GM12878 (cell line): ENCODE measurements around the gene RUFY3. TPM values are rescaled to one million over a fixed set of nuclear protein-coding genes. Genes with fewer than 3 reads are reported as not detected.
"Not testable (repeated sequence)": the region's sequence is repeated elsewhere in the genome, so short reads cannot be mapped to it uniquely, and the experiment has no call there.

Source experiments
- ATAC-seq: fragments of 200-7000 bp; cut with Tn5 transposase; 3 replicates; pipeline ENCODE4 v1.9.1; 2020; ENCODE audit warnings: mild to moderate bottlenecking, moderate library complexity
- BruUV-seq: library from RNA; stranded (reverse); fragments of 400-500 nt; replicated peaks from 2 replicates; lab custom pipeline; 2021; lab: Mats Ljungman, UMichigan
- CTCF ChIA-PET: fragments of 300-600 bp; sonication (Branson Sonifier 250); formaldehyde crosslinking; extraction: SDS; loops from one replicate; lab custom pipeline; 2021; ENCODE audit warnings: inconsistent platforms; lab: Yijun Ruan, JAX
- POLR2A ChIA-PET: fragments of 350-600 bp; formaldehyde crosslinking; extraction: SDS; loops from one replicate; lab custom pipeline; 2021; ENCODE audit warnings: inconsistent platforms; lab: Charles Lee
- RAD21 ChIA-PET: fragments of 300-600 bp; sonication (Branson Sonifier 250); formaldehyde crosslinking; loops from one replicate; lab custom pipeline; 2023; ENCODE audit warnings: antibody characterized with exemption; ENCODE audit not compliant: unreplicated experiment; lab: Charles Lee
- SMC1A ChIA-PET: fragments of 300-600 bp; sonication (Branson Sonifier 250); formaldehyde crosslinking; loops from one replicate; lab custom pipeline; 2023; ENCODE audit not compliant: unreplicated experiment, uncharacterized antibody; lab: Charles Lee
- DNase-seq: peaks from one replicate; pipeline ENCODE4 v3.0.0-alpha.2; 2011; ENCODE audit warnings: low read depth, low spot score
- FAIRE-seq: peaks from 3 replicates; lab custom pipeline; 2011; peaks lifted over from hg19 to GRCh38; lab: Jason Lieb, UNC
- H2AFZ ChIP-seq: 2 replicates; pipeline ENCODE4 v1.6.0; 2011; ENCODE audit warnings: low read depth, low read length, control low read depth; ENCODE audit not compliant: control insufficient read depth
- H3K27ac ChIP-seq: 2 replicates; pipeline ENCODE4 v1.5.1; 2011; ENCODE audit warnings: control low read depth; ENCODE audit not compliant: control insufficient read depth, insufficient read depth
- H3K27me3 ChIP-seq, 2 experiments: replicated peaks in 1 of 2; 2 replicates each; pipeline versions ENCODE4 v1.6.0 to v1.6.1; 2011; ENCODE audit warnings: low read length in 1 of 2; ENCODE audit not compliant: control insufficient read depth in 2 of 2, insufficient read depth in 2 of 2
- H3K36me3 ChIP-seq, 2 experiments: 2 replicates each; pipeline ENCODE4 v1.5.1; 2011; ENCODE audit warnings: low read length in 1 of 2; ENCODE audit not compliant: control insufficient read depth in 2 of 2, insufficient read depth in 2 of 2
- H3K4me1 ChIP-seq: 2 replicates; pipeline ENCODE4 v1.6.1; 2011; ENCODE audit warnings: mild to moderate bottlenecking, low read length, moderate library complexity, mixed read lengths; ENCODE audit not compliant: control insufficient read depth, insufficient read depth
- H3K4me2 ChIP-seq: 2 replicates; pipeline ENCODE4 v1.6.0; 2011; ENCODE audit warnings: control low read depth; ENCODE audit not compliant: control insufficient read depth, insufficient read depth
- H3K4me3 ChIP-seq: fragments of 200-600 bp; sonication (generic); 2 replicates; pipeline ENCODE4 v1.5.1; 2016
- H3K79me2 ChIP-seq: 2 replicates; pipeline ENCODE4 v1.6.0; 2011; ENCODE audit warnings: low read length; ENCODE audit not compliant: control insufficient read depth, insufficient read depth
- H3K9ac ChIP-seq: 2 replicates; pipeline ENCODE4 v1.8.0; 2011; ENCODE audit warnings: low read length, control low read depth, mixed read lengths; ENCODE audit not compliant: control insufficient read depth, insufficient read depth
- H3K9me3 ChIP-seq: replicated peaks from 3 replicates; pipeline ENCODE4 v1.5.1; 2011; ENCODE audit warnings: mild to moderate bottlenecking, low read length; ENCODE audit not compliant: control insufficient read depth, insufficient read depth
- H4K20me1 ChIP-seq: 2 replicates; pipeline ENCODE4 v1.6.0; 2011; ENCODE audit not compliant: control insufficient read depth, insufficient read depth
- CTCF ChIP-seq, 3 experiments: IDR thresholded peaks in 2 of 3; conservative IDR thresholded peaks in 1 of 3; 2 replicates each; pipeline ENCODE4 v1.5.1; 2011; ENCODE audit warnings: low read depth in 3 of 3, low read length in 3 of 3, mild to moderate bottlenecking in 3 of 3, control low read depth in 2 of 3, moderate library complexity in 2 of 3, inconsistent platforms in 1 of 3, mixed read lengths in 1 of 3; ENCODE audit not compliant: control insufficient read depth in 2 of 3, insufficient read depth in 1 of 3; ENCODE audit errors: extremely low read depth in 1 of 3
- FOXM1 ChIP-seq: IDR thresholded peaks from 2 replicates; pipeline ENCODE4 v1.6.1; 2012; ENCODE audit warnings: low read depth, mild to moderate bottlenecking, inconsistent platforms, low read length, moderate library complexity
- NBN ChIP-seq: fragments of 450-650 bp; IDR thresholded peaks from 2 replicates; pipeline ENCODE4 v1.6.1; 2016
- RAD21 ChIP-seq: IDR thresholded peaks from 2 replicates; pipeline ENCODE4 v1.6.1; 2011; ENCODE audit warnings: mild to moderate bottlenecking, low read depth, low read length, moderate library complexity; ENCODE audit not compliant: insufficient read depth
- SMC3 ChIP-seq: IDR thresholded peaks from 2 replicates; pipeline ENCODE4 v1.6.1; 2011; ENCODE audit warnings: low read length, improper control_type of control experiment, borderline replicate concordance
- YY1 ChIP-seq: IDR thresholded peaks from 2 replicates; pipeline ENCODE4 v1.6.1; 2011; ENCODE audit warnings: low read depth, mild to moderate bottlenecking, low read length
- ZNF384 ChIP-seq: IDR thresholded peaks from 2 replicates; pipeline ENCODE4 v1.6.1; 2012; ENCODE audit warnings: low read depth, mild to moderate bottlenecking, low read length, improper control_type of control experiment, borderline replicate concordance
- WGBS: methylation state at CpG from one replicate; pipeline ENCODE4 v1.1.6; 2016; ENCODE audit warnings: low lambda C conversion rate; ENCODE audit not compliant: insufficient replicate concordance, insufficient coverage; ENCODE audit errors: missing lambda C conversion rate; 5-methylcytosine and 5-hydroxymethylcytosine counted together
- in situ Hi-C: fragments of 300-500 bp; cut with MboI; formaldehyde crosslinking; loops from 9 replicates; pipeline ENCODE4 v1.14.3; 2018; ENCODE audit warnings: mixed read lengths
- intact Hi-C: fragments of 100-400 bp; cut with micrococcal nuclease; formaldehyde crosslinking; loops from one replicate; pipeline ENCODE4 v1.14.2; 2022; ENCODE audit not compliant: unreplicated experiment
- polyA plus RNA-seq, 11 experiments: library from polyadenylated mRNA; depleted of rRNA in 4 of 11; unstranded in 6 of 11; stranded (reverse) in 5 of 11; fragments of >200 nt; fragmentation: Nextera tagmentation in 4 of 11; fragmentation: Illumina TruSeq in 1 of 11; extraction: Ambion mirVana in 4 of 11; extraction: Trizol in 1 of 11; gene quantifications; 1 replicate in 1 of 11; 2 replicates in 10 of 11; pipeline versions ENCODE4 v1.2.1 to v1.2.3, GENCODE V29; 2011 to 2016; ENCODE audit warnings: inconsistent platforms in 2 of 11, missing spikeins in 2 of 11, low read depth in 1 of 11
- total RNA-seq, 4 experiments: library from RNA; depleted of rRNA in 3 of 4; stranded (reverse); fragments of >200 nt in 3 of 4; fragmentation: Illumina TruSeq in 1 of 4; extraction: Trizol in 1 of 4; gene quantifications; 2 replicates each; pipeline versions ENCODE4 v1.2.1 to v1.2.3, GENCODE V29; 2013 to 2021

The RUFY3 gene
- total and polyA plus RNA-seq, 10 of the 15 experiments (the other 5 are each of a cell fraction or from before 2014, with no cell fraction given) = 5.1 to 28.3 (median 13.1) TPM

GRCh38 chr4:70735915-70736314 is 14.2 kb downstream of the RUFY3 start:
- H3K36me3 ChIP-seq, BruUV-seq, H2AFZ ChIP-seq, H3K9me3 ChIP-seq, DNase-seq, H3K27me3 ChIP-seq, H3K79me2 ChIP-seq, H3K9ac ChIP-seq, H3K27ac ChIP-seq, FAIRE-seq, in situ Hi-C loops, H4K20me1 ChIP-seq, H3K4me3 ChIP-seq: not testable (repeated sequence)
- 20% methylated on average over 1 of the region's 2 CpGs for WGBS
- ChIA-PET SMC1A (interaction anchor here (0.6 to 7.5 kb wide), 38 partner anchors 8 to 290 kb away, joined by 3 to 204 read pairs (median 8); partner anchors contain the start of genes DCK, ENAM, GRSF1 and MOB1B), RAD21 (interaction anchor here (0.6 to 5.8 kb wide), 21 partner anchors 10 to 273 kb away, joined by 3 to 86 read pairs (median 17); partner anchors contain the start of genes DCK, GRSF1, MOB1B and RUFY3), CTCF (interaction anchor here (0.6 to 6.5 kb wide), 34 partner anchors 10 to 386 kb away, joined by 3 to 77 read pairs (median 5); partner anchors contain the start of genes DCK, MOB1B, RUFY3 and UTP3), POLR2A (interaction anchor here (0.6 to 4.7 kb wide), 13 partner anchors 12 to 274 kb away, joined by 3 to 35 read pairs (median 5); no protein-coding TSS in a partner anchor)
- H3K4me2 ChIP-seq = peak overlapping the region; percentile 32; the same call in 1 of the 2 replicates
- intact Hi-C loops = loop anchor here (2.0 to 10.0 kb wide), 3 partner anchors 19 to 189 kb away; no protein-coding TSS in a partner anchor
- peaks cover 27% of the 10 kb centered on the region for H3K4me1 ChIP-seq
- peak; percentile 69 for ATAC-seq
- 0 out of 2 replicates have a peak, but pooled peaks have one; percentile 29 for TF ChIP-seq YY1
- peak; percentile 39; the same call in 1 of the 2 replicates for TF ChIP-seq SMC3
- 0 out of 2 replicates have a peak, but pooled peaks have one; percentile 23 for TF ChIP-seq NBN
- peak; percentile 30 for TF ChIP-seq RAD21
- TF ChIP-seq CTCF (IDR thresholded peaks at IDR 0.05 in 2 of 3, conservative IDR thresholded peaks at IDR 0.05 in 1 of 3; ENCODE audit: control insufficient read depth in 2 of 3, extremely low read depth in 1 of 3, insufficient read depth in 1 of 3, low read depth in 3 of 3, low read length in 3 of 3) = peak; percentile 37 to 42 (median 40); a peak in 5 of 6 replicates
- 0 out of 2 replicates have a peak, but pooled peaks have one; percentile 23 for TF ChIP-seq FOXM1
- peak; percentile 93 for TF ChIP-seq ZNF384
